HG03175 (cell line): ENCODE measurements around the gene HS1BP3.

Experiments
- ATAC-seq: cut with Tn5 transposase; IDR thresholded peaks from one replicate; pipeline ENCODE4 v1.9.1; 2021; ENCODE audit warnings: mild to moderate bottlenecking, moderate library complexity; ENCODE audit not compliant: unreplicated experiment

Gene HS1BP3

DNA sequence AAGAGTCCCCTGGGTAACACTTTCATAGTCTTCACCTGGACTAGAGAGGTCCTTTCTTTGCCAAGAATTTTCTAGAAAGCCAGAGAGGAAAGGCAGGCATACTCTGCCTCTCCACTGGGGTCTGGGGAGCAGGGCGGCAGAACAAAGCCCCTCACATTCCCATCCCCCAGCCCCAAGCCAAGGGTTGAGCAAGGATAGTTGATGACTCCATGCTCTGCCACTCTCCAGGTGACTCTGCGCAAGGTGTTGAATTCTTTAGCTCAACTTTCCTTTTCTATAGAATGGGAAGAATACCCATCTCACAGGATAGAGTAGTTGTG lies 13.1 kb upstream of the HS1BP3 start:
- ATAC-seq = no peak

DNA sequence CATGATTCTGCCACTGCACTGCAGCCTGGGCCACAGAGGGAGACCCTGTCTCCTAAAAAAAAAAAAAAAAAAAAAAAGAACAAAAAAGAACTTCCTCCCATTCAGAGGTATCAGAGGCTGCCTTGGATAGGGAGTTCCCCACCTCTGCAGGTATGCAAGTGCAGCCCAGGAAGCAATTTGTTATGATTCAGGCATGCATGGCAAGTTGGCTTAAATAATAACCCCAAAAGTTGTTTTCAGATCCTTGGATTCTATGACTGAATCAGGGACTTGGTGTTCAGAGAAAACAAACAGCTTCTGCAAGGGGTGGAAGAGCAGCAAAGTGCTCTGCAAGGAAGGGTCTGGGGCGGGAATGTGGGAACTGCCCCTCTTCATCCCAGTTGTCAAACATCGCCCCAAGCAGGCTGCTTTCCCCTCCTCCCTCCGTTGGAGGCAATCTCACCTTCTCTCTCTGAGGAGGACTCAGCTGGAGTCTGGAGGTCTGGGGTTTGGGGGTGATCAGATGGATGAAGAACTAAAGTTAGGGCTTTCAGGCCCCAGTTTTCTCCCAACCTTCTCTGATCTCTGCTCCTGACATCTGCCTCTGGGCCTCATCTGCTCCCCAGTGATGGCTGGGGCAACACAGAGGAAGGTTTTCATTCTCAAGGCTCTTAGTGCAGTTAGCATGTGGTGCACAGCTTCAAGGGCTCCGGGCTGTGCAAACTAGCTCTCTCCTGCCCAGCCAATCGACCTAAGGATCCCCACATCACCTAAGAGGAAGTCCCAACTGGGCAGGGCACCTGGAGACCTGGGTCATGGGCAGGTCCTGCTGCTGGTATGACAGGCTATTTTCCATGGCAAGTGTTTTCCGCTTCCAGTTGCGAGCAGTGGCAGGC lies 12.5 kb upstream of the HS1BP3 start:
- no peak for ATAC-seq

DNA sequence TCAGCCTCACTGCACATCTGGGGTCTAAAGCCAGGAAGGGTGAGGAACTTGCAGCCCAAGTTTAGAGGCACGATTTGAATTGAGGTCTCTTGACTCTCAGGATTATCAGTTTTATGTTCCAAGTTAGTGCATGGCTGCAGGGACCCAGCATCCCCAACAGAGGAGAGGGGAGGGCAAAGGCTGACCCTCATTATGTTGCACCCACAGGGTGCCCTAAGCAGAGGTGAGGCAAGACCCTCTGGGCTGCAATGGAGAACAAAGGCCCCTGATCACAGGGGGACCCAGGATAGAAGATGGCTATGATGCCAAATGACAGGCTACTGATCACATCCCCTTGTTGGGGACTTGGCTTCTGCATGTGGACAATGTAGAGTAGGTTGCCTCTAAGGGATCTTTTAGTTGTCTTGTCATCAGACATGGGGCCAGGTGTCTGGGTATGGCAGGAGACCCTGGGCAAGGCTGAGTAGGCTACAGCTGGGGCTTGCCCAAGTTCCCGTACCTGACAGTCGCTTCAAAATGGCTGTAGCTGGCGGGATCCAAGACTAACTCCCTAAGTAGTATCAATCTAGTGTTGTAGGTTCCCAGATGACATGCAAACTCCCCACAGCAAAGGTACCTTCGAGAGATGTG lies 11.5 kb upstream of the HS1BP3 start:
- ATAC-seq = no peak

DNA sequence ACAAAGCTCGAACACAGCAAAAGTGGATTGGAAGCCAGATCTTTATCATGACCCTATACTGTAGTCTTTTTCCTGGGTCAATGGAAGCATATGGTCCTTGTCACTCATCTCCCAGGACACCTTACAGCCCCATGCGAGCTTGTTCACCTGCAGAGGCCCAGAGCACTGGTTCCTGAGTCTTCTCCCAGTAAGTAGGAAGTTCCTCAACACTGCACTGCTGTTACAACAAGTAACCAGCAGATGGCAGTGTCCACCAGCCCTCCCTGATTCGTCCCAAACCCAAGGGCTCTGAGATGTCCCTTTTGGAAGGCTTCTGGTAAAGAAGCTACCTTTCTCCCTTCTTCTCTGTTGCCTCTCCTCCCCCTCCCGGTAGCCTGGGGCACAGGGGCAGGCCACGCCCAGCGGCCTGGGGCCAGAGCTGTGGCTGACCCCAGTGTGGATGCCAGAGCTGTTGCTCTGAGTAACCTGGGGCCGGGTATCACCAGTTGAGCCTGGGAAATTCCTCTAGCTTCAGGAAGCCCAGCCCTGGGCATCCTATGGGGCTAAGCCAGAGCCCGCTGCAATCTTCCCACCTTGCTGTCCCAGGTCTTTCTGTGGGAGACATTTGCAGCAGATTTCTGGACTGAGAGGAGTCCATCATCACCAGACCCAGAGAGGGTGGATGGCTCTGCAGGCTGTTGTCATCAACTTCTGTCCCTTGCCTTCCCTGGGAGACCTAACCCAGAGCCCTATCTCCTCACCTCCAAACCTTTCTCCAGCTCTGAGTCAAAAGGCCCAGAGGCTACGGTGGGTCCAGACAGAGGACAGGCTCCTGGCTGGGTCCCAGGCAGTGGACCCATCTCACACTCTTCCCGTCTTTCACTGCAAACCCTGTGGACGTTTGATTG lies 10.8 kb upstream of the HS1BP3 start:
- peak; percentile 58 for ATAC-seq

DNA sequence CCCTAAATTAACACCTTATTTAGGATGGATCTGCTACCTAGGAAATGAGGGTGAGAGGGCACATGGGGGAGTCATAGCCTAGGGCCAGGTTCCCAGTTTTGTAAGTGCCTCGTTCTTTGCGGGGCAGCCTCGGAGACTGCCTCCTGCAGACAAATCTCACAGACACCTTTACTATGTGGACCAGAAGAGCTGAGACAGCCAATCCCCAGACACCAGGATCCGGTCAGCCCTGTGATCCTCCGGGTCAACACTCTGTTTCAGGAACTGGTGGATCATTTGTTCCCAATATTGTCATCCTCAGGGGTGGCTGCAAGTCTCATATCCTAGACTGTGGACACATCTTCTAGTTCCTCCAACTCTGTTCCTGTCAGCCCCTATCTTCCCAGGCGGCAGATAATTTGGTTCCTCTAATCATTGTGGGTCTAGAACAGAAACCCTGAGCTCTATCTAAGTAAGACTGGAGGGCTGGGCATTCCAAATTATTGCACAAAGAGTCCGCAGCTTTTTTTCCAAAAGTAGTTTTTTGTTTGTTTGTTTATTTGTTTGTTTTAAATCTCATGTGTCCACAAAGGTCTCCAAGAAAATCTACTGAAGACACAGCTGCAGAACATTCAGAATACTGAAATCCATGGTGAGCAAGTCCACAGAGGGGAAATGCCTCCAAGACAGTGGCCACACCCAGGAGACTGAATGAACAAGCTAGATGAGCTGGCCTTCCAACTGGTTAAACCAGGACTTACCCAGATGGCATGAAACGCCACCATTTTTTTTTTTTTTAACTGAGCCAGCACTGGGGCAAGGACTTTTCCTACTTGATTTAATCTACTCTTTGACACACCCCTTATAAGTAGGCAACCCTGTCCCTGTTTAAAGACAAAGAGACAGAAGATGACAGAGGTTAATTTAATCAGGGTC lies 9.9 kb upstream of the HS1BP3 start:
- no peak for ATAC-seq

DNA sequence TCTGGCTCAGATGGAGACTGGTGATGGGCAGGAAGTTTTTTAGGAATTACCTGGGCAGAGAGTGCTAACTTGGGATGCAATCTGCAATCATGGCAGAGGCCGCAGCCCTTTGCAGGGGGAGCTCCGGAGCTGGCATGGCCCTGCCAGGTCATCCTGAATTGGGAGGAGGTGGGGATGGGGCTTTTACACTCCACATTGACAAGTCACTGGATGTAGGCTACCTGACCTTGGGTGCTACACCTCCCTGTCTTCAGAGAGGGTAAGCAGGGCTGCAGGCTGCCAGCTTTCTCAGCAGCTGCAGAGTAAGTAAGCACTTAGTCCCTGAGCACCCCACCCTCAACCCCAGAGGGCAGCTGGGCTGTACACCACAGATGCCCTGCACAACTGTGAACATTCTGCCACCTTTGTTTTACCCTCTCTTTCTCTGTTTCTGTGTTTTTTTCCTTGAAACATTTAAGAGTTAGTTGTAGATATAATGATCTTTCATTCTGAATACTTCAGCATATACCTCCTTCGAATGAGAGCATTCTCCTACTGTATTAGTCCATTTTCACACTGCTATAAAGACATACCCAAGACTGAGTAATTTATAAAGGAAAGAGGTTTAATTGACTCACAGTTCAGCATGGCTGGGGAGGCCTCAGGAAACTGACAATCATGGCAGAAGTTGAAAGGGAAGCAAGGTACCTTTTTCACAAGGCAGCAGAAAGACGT lies 6.8 kb upstream of the HS1BP3 start:
- ATAC-seq = no peak

DNA sequence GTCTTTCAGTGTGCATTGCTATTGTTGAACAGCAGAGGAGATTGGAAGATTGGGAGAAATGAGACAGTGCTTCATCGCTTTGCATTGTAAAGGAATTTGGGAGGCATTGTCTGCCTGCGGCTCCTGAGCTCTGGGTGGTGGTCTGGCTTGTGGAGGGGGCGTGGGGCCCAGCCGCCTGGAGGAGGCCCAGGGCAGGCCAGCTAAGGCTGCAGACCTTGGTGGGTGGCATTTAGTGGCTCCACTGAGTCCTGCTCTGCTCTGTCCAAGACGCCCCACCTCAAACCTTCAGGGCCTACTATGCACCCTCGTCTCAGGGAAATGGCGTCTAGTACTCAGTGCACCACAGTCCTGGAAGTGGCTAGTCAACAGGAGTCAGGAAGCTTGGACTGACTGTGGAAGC lies 5.7 kb upstream of the HS1BP3 start:
- no peak for ATAC-seq

DNA sequence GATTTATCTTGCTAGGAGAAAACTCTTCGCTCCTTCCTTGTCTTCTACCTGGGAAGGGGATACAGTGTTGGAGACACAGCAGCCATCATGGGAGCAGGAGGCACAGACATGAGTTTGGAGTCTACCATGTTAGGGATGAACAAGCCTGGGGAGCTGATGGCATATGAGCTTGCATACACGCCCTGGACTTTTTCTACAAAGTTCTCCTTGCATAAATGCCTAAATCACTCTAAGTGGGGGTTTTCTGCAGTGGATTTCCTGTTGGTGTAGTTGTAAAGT lies 3.6 kb upstream of the HS1BP3 start:
- ATAC-seq = no peak

DNA sequence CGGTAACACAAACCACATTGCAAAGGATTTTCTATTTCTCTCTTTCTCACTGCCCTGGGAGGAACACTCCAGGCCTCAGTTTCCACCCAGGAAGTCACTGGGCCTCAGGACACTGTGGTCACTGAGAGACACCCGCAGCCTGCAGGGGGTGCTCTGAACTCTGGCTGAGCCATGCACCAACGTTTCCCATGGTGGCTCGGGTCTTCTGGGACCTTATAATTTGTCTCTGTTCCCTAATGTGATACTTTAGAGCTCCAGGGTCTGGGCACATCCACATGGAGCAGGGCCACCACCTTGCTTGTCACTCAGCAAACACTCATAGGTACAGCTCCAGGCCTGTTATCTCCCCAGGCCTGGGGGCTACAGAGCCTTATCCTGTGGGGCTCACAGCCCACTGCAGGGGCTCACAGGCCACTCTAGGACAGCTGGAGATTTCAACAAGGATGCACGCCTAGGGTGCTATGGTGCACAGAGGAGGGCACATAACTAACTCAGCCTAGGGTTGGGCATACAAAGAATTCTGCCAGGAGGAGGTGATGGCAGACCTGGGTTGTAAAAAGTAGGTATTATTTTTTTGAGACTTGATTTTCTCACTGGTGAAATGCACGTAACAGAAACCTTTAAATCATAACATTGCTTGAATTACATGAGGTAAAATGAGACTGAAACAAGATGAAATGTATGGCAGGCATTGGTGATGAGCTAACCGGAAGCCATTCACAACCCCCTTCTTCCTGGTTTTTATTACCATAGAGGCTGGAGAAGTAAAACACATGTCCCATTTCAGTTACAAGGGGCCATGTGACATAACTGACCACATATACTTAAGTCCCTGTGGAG lies 3.0 kb upstream of the HS1BP3 start:
- ATAC-seq = no peak

DNA sequence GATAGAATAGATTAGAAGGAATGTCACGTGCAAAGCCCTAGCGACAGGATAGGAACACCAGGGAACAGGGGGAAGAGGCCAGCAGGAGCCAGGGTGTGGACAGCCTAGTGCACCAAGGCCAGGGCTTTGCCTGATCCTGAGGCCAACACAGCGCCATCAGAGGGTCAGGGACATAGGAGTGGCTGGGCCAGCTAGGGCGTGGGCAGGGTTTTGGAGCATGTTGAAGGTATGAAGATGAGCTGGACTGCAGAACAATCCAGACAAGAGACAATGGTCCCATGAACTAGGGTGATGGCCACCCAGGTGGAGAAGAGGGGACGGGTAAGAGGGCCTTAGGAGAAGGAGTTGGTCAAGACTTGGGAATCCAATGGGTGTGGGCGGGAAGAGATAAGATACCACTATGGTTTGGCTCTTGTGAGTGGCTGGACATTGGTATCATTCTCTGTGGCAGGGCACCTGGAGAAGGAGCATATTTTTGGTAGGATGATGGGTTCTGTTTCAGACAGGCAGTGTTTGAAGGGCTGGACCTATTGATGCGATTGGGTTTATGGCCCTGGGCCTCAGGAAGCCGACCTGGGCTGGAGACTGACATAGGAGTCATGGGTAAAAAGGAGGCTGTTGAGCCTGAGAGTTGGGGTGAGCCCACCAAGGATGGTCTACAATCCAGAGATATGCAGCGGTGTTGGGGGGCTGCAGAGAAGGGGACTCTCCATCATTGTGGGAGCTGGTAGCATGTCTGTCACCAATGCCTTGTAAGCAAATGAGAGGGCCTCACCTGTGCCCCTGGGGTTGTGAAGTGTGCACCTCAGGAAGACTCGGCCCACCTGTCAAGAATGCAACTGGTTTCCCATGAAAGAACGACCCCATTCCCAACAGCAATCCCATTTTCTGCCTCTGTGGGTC lies 2.0 kb upstream of the HS1BP3 start:
- no peak for ATAC-seq

DNA sequence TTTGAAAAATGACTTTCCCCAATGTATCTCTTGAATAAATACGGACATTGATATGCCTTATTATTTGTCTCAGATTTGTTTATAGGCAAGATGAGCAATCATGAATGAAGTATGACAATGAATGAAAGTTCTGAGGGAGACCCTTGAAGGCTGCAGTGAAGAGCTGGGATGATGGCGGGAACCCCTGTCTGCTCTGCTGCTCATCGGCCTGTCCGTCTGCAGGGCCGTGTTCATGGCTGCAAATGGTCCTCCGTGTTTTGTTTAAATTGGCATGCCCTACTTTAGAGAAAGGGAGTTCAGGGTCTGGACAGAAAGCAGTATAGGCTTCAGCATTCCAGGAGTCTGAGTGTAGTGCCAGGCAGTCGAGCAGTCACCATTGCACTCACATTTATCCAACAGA lies 1.2 kb upstream of the HS1BP3 start:
- ATAC-seq = no peak

DNA sequence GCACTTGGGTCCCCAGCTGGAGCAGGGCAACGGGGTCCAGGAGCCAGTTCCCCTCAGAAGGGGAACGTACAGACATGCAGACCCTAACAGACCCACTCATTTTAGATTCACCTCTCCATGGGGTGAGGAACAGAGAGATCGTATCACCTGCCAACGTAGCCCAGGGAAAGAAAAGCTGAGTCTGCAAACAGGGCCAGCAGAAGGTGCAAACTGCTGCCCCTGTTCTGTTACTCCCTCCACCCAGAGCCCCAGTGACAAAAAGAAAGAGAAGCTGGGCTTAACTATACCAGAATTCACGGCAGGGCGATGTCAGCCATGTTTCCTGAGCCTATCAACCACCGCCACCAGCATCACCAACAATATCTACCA lies 817 bp upstream of the HS1BP3 start:
- ATAC-seq = no peak

DNA sequence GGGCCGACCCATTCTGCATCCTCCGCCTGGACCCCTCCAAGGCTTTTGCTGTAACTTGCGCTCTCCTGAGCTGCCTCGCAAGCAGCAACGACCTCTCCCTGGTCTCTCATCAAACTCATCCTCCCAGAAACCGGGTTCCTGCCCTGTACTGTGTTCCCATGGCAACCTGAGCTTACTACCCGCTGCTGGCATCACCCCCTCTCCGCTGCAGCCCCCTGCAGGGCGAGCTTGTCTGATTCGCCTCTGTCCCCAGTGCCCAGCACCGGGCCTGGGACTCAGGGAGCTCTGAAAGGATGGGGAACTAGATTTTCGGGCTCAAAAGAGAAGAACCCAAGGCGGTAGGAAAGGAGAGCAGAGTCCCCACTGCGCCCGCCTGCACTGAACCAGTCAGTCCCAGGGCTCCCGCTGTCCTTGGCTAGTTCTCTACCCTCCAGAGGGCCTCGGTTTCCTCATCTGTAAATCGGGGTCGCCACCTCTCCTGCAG lies 463 bp downstream of the HS1BP3 start:
- ATAC-seq = peak; percentile 12

DNA sequence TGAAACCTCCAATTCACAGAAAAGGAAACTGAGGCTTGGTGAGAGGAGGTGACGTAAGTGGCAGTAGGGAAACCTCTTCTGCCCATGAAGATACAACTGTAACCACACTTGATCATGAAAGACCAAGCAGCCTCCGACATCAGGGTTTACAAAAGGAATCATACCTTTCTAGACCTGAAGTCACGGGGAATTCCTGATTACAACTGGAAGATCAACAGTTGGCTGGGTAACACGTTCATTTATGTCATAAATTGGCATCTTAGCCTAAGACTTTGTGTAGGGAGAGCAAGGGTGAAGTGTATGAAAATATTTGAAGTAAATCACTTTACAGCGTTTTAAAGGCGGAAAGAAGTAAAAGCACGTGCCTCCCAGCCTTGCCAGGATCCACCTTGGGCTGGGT lies 922 bp downstream of the HS1BP3 start:
- no peak for ATAC-seq

DNA sequence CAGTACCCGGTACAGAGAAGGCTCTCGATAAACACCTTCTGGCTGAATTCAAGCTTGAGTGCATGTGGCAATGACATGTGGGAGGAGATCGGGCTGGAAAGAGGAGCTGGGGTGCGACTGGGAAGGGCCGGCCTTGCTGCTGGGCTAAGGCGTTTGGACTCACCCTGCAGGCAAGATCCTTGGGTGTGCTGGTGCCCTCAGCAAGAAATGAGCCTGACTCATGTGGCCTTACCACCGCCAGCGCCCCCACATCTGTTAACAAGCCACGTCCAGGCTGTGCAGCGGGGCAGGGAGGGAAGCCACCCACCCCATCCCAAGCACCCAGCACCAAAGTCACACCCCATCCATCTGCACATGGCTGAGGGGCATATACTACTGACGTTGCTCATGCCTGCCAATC lies 1.3 kb downstream of the HS1BP3 start:
- ATAC-seq = no peak

DNA sequence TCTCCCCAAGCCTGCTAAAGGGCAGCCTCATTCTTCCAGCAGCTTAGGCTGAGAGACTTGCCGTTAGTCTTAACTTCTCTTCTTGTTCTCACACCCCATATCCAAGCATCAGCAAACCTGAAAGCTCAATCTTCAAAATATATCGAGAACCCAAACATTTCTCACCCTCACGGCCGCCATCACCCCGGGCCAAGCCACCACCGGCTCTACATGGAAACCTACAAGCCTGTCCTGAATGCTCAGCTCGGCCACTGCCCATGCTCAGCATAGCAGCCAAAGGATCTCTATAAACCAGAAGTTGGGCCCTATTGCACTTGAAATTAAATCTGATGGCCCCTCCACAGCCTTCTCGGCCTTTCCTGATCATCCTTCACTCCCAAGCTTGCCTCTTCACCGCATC lies 2.1 kb downstream of the HS1BP3 start:
- ATAC-seq = no peak

DNA sequence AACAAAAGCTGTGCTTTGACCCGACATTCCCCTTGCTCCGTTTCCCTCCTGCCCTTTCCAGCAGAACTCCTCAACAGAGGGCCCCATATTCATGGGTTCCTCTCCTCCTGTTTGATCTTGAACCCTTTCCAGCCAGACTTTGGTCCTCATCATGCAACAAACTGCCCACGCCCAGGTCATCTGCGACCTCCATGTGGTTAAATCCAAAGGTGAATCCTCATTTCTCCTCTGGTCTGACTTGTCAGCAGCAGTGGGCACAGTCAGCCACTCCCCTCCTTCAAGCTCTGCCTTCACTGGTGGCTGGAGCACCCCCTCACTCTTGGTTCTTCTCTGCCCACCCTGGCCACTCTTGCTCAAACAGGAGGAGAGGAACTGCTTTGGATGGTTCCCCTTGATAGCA lies 2.7 kb downstream of the HS1BP3 start:
- no peak for ATAC-seq

DNA sequence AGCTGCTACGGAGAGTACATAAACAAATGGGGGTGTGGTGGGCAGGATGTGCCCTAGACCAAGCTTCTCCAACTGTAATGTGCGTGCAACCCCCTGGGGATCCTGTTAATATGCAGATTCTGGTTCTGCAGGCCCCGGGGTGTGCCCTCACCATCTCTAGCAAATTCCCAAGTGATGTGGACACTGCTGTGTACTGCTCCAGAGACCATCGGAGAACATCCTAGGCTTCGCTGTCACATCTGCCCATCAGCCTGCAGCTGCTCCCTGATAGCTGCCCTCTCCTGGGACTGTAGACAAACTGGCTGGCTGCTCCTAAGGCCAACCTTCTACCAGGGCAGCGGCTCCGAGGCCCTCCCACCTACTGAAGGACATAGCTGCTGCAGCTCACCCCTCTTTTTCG lies 3.2 kb downstream of the HS1BP3 start:
- no peak for ATAC-seq
